NT2/D1 (cell line): ENCODE measurements around the gene PEX26.

Experiments used
- SUZ12 ChIP-seq: IDR thresholded peaks from 2 replicates; pipeline ENCODE4 v1.6.1; 2011; ENCODE audit not compliant: insufficient read length, insufficient read depth; ENCODE audit errors: extremely low read depth
- YY1 ChIP-seq: IDR thresholded peaks from 2 replicates; pipeline ENCODE4 v1.6.1; 2011; ENCODE audit not compliant: insufficient read length, insufficient read depth

- TF ChIP-seq SUZ12 (no peak), YY1 (no peak)
Measured at GRCh38 chr22:18059473-18059872, 18.3 kb upstream of the PEX26 start.
